ENCODE data around the gene SPDYE1.

Gene SPDYE1

DNA sequence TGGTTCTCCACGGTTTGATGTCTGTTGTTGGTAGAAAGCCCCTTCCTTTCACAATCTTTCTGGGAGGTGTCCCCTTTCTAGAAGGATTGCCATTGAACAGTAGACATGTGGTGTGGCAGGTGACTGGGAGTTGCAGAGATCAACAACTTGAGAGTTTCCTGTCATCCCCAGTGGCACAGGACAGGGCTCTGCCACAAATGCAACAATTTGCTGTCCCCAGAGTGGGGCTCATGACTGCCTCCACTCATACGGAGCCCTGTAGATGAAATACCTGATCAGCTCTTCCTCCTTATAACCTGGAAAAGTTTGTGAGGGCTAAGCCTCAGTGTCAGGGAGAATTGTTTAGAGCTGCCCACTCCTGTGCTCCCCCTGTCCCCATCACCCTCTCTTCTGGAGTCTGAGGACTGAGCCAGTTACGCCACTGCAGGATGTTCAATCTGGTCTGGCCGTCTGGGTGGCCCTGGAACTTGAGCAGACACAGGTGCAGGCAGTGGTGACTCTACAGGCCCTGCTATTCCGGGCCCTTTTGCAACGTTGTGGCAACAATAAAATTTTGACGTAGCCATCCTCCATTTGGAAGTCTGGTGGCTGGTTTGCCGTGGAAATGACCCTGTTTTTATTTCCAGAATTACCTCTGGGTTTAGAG lies 53.3 kb downstream of the SPDYE1 start:
- TF ChIP-seq, protein P1, sequence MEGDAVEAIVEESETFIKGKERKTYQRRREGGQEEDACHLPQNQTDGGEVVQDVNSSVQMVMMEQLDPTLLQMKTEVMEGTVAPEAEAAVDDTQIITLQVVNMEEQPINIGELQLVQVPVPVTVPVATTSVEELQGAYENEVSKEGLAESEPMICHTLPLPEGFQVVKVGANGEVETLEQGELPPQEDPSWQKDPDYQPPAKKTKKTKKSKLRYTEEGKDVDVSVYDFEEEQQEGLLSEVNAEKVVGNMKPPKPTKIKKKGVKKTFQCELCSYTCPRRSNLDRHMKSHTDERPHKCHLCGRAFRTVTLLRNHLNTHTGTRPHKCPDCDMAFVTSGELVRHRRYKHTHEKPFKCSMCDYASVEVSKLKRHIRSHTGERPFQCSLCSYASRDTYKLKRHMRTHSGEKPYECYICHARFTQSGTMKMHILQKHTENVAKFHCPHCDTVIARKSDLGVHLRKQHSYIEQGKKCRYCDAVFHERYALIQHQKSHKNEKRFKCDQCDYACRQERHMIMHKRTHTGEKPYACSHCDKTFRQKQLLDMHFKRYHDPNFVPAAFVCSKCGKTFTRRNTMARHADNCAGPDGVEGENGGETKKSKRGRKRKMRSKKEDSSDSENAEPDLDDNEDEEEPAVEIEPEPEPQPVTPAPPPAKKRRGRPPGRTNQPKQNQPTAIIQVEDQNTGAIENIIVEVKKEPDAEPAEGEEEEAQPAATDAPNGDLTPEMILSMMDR (conservative IDR thresholded peaks at IDR 0.05) = no peak
- no peak for TF ChIP-seq ZFX (IDR thresholded peaks at IDR 0.05)
- no peak overlapping the region for H3K27ac ChIP-seq

DNA sequence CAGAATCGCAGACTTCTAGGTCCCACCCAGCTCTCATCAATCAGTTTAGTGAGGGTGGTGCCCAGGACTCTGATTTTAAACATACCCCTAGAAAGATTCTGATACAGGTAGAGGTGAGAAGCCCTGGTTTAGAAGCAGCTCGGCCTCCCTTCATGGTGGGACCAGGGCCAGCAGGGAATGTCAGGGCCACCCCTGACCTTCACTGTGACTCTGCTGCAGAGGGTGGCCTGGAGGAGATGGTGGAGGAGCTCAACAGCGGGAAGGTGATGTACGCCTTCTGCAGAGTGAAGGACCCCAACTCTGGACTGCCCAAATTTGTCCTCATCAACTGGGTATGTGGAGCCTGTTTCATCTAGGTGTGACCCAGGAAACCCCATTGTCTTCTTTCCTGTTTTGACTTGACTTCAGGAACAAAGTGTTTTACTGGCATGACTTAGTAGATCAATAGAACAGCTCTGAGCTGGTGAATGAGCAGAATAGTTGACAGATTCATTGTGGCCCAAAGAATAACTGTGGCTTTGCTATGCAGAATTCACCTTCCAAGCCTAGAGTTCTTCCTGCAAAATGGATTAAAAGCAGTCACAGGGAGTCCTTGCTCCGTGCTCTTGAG lies 54.0 kb downstream of the SPDYE1 start:
- TF ChIP-seq, protein P1 (conservative IDR thresholded peaks at IDR 0.05) = no peak
- TF ChIP-seq ZFX (IDR thresholded peaks at IDR 0.05) = no peak
- H3K27ac ChIP-seq = no peak overlapping the region

DNA sequence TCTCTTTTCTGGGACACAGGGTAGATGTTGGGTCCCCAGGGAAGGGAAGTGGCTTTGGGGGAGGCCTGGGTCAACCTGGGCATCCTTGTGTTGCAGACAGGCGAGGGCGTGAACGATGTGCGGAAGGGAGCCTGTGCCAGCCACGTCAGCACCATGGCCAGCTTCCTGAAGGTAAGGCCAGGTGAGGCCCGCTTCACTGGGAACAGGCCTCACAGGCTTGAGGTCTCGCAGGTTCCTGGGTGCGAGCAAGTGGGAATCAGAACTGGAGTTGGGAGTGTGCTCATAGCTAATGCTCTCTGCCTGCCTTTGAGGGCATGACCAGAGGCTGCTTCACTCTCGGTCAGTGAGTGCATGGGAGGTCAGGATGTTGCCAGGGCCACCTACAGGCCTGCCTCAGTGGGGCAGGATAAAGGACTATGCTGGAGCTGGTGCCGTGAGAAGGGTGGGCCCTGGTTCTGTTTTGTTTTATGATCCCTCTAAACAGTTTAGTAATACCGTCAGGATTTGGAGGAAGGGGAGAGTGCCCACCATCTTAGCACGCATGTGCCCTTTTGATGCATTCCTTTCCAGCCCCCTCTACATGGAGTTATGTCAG lies 55.2 kb downstream of the SPDYE1 start:
- TF ChIP-seq, protein P1 (conservative IDR thresholded peaks at IDR 0.05) = no peak
- TF ChIP-seq ZFX (IDR thresholded peaks at IDR 0.05) = no peak
- H3K27ac ChIP-seq = no peak overlapping the region

DNA sequence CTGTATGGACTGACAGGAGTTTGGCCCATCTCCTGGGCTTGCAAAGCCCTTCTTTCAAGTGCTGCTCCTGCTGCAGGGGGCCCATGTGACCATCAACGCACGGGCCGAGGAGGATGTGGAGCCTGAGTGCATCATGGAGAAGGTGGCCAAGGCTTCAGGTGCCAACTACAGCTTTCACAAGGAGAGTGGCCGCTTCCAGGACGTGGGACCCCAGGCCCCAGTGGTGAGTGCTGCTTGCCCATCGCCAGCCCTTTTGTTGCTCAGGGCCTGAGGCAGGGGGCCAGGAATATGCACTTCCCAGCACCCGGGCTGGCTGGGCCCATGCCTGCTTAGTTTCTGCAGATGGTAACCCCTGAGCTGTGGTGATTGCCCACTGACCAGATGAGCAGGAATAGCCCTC lies 59.0 kb downstream of the SPDYE1 start:
- TF ChIP-seq, protein P1 (conservative IDR thresholded peaks at IDR 0.05) = no peak
- no peak for TF ChIP-seq ZFX (IDR thresholded peaks at IDR 0.05)
- H3K27ac ChIP-seq = no peak overlapping the region

DNA sequence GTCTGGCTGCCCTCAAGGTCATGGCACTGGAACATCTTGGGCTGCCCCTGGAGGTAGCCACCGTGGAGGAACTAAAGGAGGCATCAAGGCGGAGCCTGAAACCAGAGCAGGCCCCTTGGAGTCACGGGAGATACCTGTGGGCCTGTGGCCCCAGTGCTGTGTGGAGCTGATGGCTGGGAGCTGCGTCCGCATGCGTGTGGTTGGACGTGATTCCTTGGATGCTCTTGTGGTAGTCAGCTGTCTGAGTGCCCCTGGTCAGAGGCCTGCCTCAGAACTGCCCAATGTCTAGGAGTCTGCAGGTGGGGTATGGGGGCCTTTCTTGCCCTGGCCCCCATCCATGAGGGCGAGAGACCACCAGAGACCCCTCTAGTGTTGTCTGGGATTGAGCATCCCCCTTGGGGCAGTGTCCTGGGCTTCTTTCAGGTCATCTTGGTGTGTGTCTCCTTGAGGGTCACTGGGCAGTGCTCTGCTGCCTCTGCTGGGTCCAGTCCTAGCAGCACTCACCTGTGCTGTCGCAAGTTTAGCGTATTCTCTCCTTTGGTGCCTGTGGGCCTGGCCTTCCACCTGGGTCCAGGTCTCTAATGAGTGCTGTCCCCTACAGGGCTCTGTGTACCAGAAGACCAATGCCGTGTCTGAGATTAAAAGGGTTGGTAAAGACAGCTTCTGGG lies 59.6 kb downstream of the SPDYE1 start:
- no peak for TF ChIP-seq ZFX (IDR thresholded peaks at IDR 0.05)
- TF ChIP-seq, protein P1 (conservative IDR thresholded peaks at IDR 0.05) = no peak
- no peak overlapping the region for H3K27ac ChIP-seq

DNA sequence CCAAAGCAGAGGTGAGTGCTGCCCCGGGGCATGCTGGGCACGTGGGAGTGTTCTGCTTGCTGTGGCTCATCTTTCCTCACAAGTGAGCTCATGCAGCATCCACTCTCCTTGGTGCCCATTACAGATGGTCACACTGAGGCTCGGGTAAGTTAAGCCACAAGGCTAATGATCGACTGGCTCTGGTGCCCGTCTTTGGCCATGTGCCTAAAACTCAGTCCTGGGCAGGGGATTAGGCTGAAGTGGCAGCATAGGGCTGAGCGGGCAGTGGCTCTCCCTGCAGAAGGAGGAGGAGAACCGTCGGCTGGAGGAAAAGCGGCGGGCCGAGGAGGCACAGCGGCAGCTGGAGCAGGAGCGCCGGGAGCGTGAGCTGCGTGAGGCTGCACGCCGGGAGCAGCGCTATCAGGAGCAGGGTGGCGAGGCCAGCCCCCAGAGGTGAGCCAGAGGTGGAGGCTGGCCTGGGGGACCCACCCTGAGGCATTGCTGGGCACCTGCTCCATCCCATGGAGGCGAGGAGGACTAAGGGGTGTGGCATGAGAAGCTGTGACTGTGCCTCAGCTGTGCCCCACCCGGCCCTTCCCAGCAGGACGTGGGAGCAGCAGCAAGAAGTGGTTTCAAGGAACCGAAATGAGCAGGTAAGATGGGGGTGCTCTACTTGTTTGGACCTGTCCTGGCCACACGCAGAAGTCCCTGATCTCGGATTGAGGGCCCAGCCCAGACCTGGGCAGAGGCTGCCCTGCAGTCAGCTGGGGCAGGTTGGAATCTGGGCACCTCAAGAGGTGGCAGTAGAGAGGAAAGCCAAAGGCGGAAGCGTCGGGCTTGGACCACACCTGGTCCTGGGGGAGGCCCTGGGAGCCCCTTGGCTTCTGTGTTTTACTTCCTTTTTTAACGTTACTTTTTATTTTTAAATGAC lies 60.4 kb downstream of the SPDYE1 start:
- no peak overlapping the region for H3K27ac ChIP-seq
- TF ChIP-seq, protein P1 (conservative IDR thresholded peaks at IDR 0.05) = no peak
- TF ChIP-seq ZFX (IDR thresholded peaks at IDR 0.05) = no peak

All from C4-2B (cell line).